Thoracic aorta (tissue), 2 donors: ENCODE measurements around the gene CD163. TPM values are rescaled to one million over a fixed set of nuclear protein-coding genes. Genes with fewer than 3 reads are reported as not detected.

ENCODE experiments used
- ATAC-seq: fragments of 150-250 bp; one replicate; pipeline ENCODE4 v1.8.0; 2017; ENCODE audit warnings: low read depth; ENCODE audit not compliant: insufficient number of reproducible peaks, low FRiP score
- DNase-seq: peaks from one replicate; pipeline ENCODE4 v3.0.0-alpha.2; 2020; ENCODE audit warnings: low spot score
- H3K27ac ChIP-seq, 2 donors: fragments of 200-600 bp; sonication (generic); 1 replicate in 1 of 2; 2 replicates in 1 of 2; pipeline ENCODE4 v1.5.1; 2016; ENCODE audit warnings: mild to moderate bottlenecking in 2 of 2, moderate library complexity in 2 of 2
- H3K27me3 ChIP-seq: fragments of 200-600 bp; sonication (generic); replicated peaks from 2 replicates; pipeline ENCODE4 v1.6.0; 2016; ENCODE audit warnings: mild to moderate bottlenecking; ENCODE audit not compliant: insufficient read depth
- H3K36me3 ChIP-seq: fragments of 200-600 bp; sonication (generic); one replicate; pipeline ENCODE4 v1.5.1; 2016
- H3K4me1 ChIP-seq, 2 donors: fragments of 200-600 bp; sonication (generic); 1 replicate in 1 of 2; 2 replicates in 1 of 2; pipeline versions ENCODE4 v1.5.1 to v1.6.0; 2016; ENCODE audit warnings: low read depth in 2 of 2, mild to moderate bottlenecking in 1 of 2; ENCODE audit not compliant: control insufficient read depth in 1 of 2
- H3K4me3 ChIP-seq: fragments of 200-600 bp; sonication (generic); 2 replicates; pipeline ENCODE4 v1.5.1; 2016; ENCODE audit warnings: mild to moderate bottlenecking
- H3K9me3 ChIP-seq: fragments of 200-600 bp; sonication (generic); 2 replicates; pipeline ENCODE4 v1.5.1; 2016
- CTCF ChIP-seq: fragments of 200-600 bp; sonication (generic); IDR thresholded peaks from one replicate; pipeline ENCODE4 v1.5.1; 2019; ENCODE audit warnings: antibody characterized with exemption
- total RNA-seq, 2 donors: library from RNA; depleted of rRNA; stranded (reverse); fragments of >200 nt; gene quantifications; one replicate each; pipeline versions ENCODE4 v1.1.0 to v1.2.3, GENCODE V29; 2016

Gene CD163
- total RNA-seq, 2 donors from 2014 or later = 341 to 464 TPM

DNA sequence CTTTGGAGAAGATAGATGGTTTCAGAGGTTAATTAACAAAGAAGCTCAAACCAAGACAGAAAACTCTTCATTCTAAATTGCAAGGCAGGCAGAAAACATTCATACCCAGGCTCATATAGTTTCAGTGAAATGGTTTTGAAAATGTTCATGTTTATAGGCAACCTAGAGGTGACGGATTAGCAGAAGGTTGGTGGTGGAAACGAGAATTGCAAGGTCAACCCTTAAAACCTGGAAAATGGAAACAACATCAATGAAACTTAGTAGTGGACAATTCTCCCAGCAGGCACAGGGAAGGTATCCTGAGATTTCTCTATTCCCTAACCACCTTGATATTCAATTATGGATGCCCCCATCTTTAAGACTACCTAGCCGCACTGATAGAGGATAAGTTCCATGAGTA is 965 bp downstream of the CD163 start:
- TF ChIP-seq CTCF = no peak
- peak overlapping the region; percentile 42 for H3K4me3 ChIP-seq
- no peaks in the 10 kb centered on the region for H3K4me1 ChIP-seq
- no peaks in the 10 kb centered on the region for H3K36me3 ChIP-seq
- H3K27ac ChIP-seq = peak overlapping the region in 1 of 2 donors; percentile 51
- no peaks in the 10 kb centered on the region for H3K9me3 ChIP-seq
- ATAC-seq (no peak), DNase-seq (no peak)
- no peaks in the 10 kb centered on the region for H3K27me3 ChIP-seq

- DNase-seq (no peak), ATAC-seq (no peak)
- Histone ChIP-seq H3K9me3 (no peaks in the 10 kb centered on the region), H3K4me1 (no peaks in the 10 kb centered on the region), H3K27ac (peak overlapping the region in 1 of 2 donors; percentile 51), H3K4me3 (peak overlapping the region; percentile 42), H3K27me3 (no peaks in the 10 kb centered on the region), H3K36me3 (no peaks in the 10 kb centered on the region)
- TF ChIP-seq CTCF = no peak
These were observed 2.5 kb downstream of the CD163 start for GRCh38 chr12:7501031-7501588.

DNA sequence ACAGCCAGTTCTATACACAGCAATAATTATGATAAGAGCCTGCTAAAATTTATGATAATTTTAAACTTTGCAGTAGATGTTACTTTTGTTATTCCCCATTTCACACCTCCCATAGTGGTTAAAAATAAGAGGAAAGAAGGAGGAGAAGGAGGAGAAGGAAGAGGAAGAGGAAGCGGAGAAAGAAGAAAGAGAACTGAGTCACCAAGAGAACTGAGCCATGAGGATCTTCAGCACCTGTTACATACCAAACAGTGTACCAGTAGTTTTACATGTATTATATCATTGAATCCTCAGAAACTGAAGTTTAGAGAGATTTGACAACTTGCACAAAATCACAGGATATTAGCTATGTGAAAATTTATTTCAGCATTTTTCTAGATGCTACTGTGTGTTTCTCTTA is 3.9 kb downstream of the CD163 start:
- Histone ChIP-seq H3K27me3 (no peaks in the 10 kb centered on the region), H3K36me3 (no peaks in the 10 kb centered on the region), H3K9me3 (no peaks in the 10 kb centered on the region), H3K27ac (peak overlapping the region in 1 of 2 donors; percentile 51), H3K4me3 (peak overlapping the region; percentile 42), H3K4me1 (no peaks in the 10 kb centered on the region)
- ATAC-seq (no peak), DNase-seq (no peak)
- no peak for TF ChIP-seq CTCF

DNA sequence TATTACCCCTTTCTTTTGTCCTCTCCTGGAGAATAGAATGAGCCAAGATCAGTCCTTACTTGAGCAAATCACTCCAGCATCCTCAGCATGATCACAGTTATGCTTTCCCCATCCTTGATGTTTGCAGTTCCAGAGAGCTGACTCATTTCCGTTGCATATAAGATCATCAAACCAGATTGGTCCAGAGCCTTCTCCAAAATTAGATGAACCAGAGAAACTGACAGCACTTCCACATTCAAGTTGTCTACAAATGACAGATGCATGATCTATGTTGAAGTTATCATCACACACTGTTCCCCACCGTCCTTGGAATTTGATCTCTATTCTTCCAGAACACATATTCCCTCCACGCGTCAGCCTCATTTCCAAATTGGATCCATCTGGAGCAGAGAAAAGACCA is 4.8 kb downstream of the CD163 start:
- TF ChIP-seq CTCF = no peak
- no peaks in the 10 kb centered on the region for H3K9me3 ChIP-seq
- H3K4me3 ChIP-seq = peak overlapping the region; percentile 32
- H3K27ac ChIP-seq = no peak overlapping the region
- ATAC-seq (no peak), DNase-seq (no peak)
- no peaks in the 10 kb centered on the region for H3K36me3 ChIP-seq
- H3K27me3 ChIP-seq = no peaks in the 10 kb centered on the region
- no peaks in the 10 kb centered on the region for H3K4me1 ChIP-seq

DNA sequence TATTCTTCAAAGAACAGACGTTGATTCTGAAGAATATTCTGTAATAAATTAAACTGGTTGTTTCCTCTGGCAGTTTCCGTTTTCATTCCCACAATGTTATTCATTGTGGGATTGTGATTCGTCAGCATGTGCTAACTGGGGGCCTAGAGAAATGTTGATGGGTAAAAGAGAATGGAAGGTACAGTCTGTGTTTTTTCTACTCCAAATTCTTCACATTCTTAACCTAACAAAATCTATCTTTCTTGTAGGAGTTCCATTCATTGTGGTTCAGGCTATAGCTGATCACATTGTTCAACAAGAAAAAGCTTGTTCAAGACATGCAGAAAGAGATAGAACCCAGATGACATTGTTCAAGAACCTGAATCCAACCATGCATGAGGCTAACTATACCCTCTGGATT is 5.9 kb downstream of the CD163 start:
- ATAC-seq (no peak), DNase-seq (no peak)
- no peaks in the 10 kb centered on the region for H3K36me3 ChIP-seq
- H3K27ac ChIP-seq = peak overlapping the region in 1 of 2 donors; percentile 23
- TF ChIP-seq CTCF = no peak
- no peaks in the 10 kb centered on the region for H3K9me3 ChIP-seq
- peak overlapping the region; percentile 37 for H3K4me3 ChIP-seq
- H3K27me3 ChIP-seq = no peaks in the 10 kb centered on the region
- H3K4me1 ChIP-seq = no peaks in the 10 kb centered on the region
